HepG2 (cell line): ENCODE data around the gene PSMC3IP. TPM values are rescaled to one million over a fixed set of nuclear protein-coding genes. Genes with fewer than 3 reads are reported as not detected.

Experiments
- DNMT3B ChIP-seq: conservative IDR thresholded peaks from 2 replicates; pipeline ENCODE4 v1.6.1; 2016; ENCODE audit warnings: missing biosample characterization, control low read depth
- HDAC1 ChIP-seq: sonication (generic); formaldehyde crosslinking; IDR thresholded peaks from 2 replicates; pipeline ENCODE4 v1.5.1; 2020; ENCODE audit warnings: mild to moderate bottlenecking, missing genetic modification reagents
- HNRNPLL ChIP-seq: fragments of 200-400 bp; formaldehyde crosslinking; IDR thresholded peaks from 2 replicates; pipeline ENCODE4 v1.6.1; 2017; ENCODE audit warnings: mild to moderate bottlenecking, low read depth, low read length; ENCODE audit not compliant: poor library complexity, severe bottlenecking
- HOXA5 ChIP-seq: sonication (generic); formaldehyde crosslinking; IDR thresholded peaks from 2 replicates; pipeline ENCODE4 v1.4.0; 2020; ENCODE audit warnings: missing genetic modification reagents
- NAIF1 ChIP-seq: sonication (generic); formaldehyde crosslinking; IDR thresholded peaks from 2 replicates; pipeline ENCODE4 v1.5.0; 2020; ENCODE audit warnings: mild to moderate bottlenecking, missing genetic modification reagents, borderline replicate concordance
- ZNF124 ChIP-seq: sonication (generic); formaldehyde crosslinking; IDR thresholded peaks from 2 replicates; pipeline ENCODE4 v1.4.0; 2020; ENCODE audit warnings: missing genetic modification reagents
- ZNF274 ChIP-seq: sonication (generic); formaldehyde crosslinking; IDR thresholded peaks from 2 replicates; pipeline ENCODE4 v1.5.1; 2020; ENCODE audit warnings: mild to moderate bottlenecking, missing genetic modification reagents
- ZNF619 ChIP-seq: sonication (generic); formaldehyde crosslinking; IDR thresholded peaks from 2 replicates; pipeline ENCODE4 v1.4.0; 2020; ENCODE audit warnings: mild to moderate bottlenecking, missing genetic modification reagents
- ZNF670 ChIP-seq: sonication (generic); formaldehyde crosslinking; IDR thresholded peaks from 2 replicates; pipeline ENCODE4 v1.8.0; 2022; ENCODE audit warnings: mild to moderate bottlenecking, missing genetic modification reagents, borderline replicate concordance
- polyA plus RNA-seq, 8 experiments: library from polyadenylated mRNA; depleted of rRNA in 3 of 8; stranded (reverse) in 7 of 8; unstranded in 1 of 8; fragments of >200 nt; fragmentation: Illumina TruSeq in 4 of 8; extraction: Trizol in 4 of 8; gene quantifications; 2 replicates each; pipeline versions ENCODE4 v1.2.1 to v1.2.3, GENCODE V29; 2011 to 2016; ENCODE audit warnings: low read depth in 4 of 8, missing spikeins in 1 of 8, mixed read lengths in 1 of 8; ENCODE audit not compliant: insufficient read depth in 1 of 8
- total RNA-seq, 5 experiments: library from RNA; depleted of rRNA; stranded (reverse); fragments of >200 nt; fragmentation: Illumina TruSeq; extraction: Trizol; gene quantifications; 2 replicates each; pipeline ENCODE4 v1.2.3, GENCODE V29; 2016; ENCODE audit warnings: low read depth in 1 of 5
- TF ChIP-seq, protein P1 (sequence below): sonication (generic); formaldehyde crosslinking; IDR thresholded peaks from 2 replicates; pipeline ENCODE4 v1.4.0; 2020; ENCODE audit warnings: missing genetic modification reagents
- TF ChIP-seq, protein P2 (sequence below): sonication (generic); formaldehyde crosslinking; IDR thresholded peaks from 2 replicates; pipeline ENCODE4 v1.8.0; 2022; ENCODE audit warnings: missing genetic modification reagents, mild to moderate bottlenecking, moderate library complexity, borderline replicate concordance
- TF ChIP-seq, protein P3 (sequence below): sonication (generic); formaldehyde crosslinking; IDR thresholded peaks from one replicate; pipeline ENCODE4 v1.5.1; 2020; ENCODE audit warnings: mild to moderate bottlenecking, missing genetic modification reagents; ENCODE audit errors: not compliant biosample characterization
- TF ChIP-seq, protein P4 (sequence below): sonication (generic); formaldehyde crosslinking; IDR thresholded peaks from 2 replicates; pipeline ENCODE4 v1.4.0; 2020; ENCODE audit warnings: missing genetic modification reagents, borderline replicate concordance

Gene PSMC3IP
- total and polyA plus RNA-seq, 2 of the 13 experiments (the other 11 are each of a cell fraction or from before 2014, with no cell fraction given), result 6.5 to 22.4 TPM

DNA sequence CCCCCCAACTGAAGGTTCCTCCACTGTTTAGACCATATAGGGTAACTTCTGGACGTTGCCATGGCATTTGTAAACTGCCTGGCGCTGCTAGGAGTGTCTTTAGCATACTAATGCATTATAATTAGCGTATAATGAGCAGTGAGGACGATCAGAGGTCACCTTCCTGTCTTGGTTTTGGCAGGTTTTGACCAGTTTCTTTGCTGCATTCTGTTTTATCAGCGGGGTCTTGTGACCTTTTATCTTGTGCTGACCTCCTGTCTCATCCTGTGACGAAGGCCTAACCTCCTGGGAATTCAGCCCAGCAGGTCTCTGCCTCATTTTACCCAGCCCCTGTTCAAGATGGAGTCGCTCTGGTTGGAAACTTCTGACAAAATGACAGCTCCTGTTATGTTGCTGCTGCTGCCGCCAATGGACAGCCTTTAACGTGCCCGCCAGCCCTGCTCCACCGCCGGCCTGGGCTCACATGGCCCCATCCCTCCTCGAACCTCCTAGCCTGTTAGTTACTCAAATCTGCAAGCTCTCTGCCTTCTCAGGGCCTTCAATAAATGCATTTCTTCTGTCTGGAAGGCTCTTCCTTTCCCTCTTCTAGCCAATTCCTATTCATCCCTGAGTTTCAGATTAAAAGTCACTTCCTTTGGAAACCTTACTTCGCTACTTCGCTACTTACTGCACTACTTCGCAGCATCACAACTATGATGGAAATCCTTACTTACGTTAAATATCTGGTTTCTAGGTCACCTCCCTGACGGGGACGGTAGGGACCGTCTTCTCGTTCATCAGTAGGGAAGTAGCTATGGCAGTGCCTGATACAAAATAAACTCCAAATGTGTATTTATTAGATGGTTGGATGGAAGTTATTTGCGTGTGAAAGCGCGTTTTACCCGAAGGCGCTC, 42.1 kb downstream of the PSMC3IP start (continued):
- TF ChIP-seq ZNF619 (no peak), ZNF274 (CRISPR knock-in tag) (no peak; the same call in 1 of the 2 replicates), HNRNPLL (no peak), DNMT3B (peak; percentile 77), HOXA5 (no peak; the same call in 1 of the 2 replicates), NAIF1 (no peak), ZNF670 (CRISPR knock-in tag) (peak; percentile 94; the same call in 1 of the 2 replicates), ZNF124 (CRISPR knock-in tag) (peak; percentile 70; the same call in 1 of the 2 replicates), HDAC1 (no peak; the same call in none of the 2 replicates)
- TF ChIP-seq, protein P1, sequence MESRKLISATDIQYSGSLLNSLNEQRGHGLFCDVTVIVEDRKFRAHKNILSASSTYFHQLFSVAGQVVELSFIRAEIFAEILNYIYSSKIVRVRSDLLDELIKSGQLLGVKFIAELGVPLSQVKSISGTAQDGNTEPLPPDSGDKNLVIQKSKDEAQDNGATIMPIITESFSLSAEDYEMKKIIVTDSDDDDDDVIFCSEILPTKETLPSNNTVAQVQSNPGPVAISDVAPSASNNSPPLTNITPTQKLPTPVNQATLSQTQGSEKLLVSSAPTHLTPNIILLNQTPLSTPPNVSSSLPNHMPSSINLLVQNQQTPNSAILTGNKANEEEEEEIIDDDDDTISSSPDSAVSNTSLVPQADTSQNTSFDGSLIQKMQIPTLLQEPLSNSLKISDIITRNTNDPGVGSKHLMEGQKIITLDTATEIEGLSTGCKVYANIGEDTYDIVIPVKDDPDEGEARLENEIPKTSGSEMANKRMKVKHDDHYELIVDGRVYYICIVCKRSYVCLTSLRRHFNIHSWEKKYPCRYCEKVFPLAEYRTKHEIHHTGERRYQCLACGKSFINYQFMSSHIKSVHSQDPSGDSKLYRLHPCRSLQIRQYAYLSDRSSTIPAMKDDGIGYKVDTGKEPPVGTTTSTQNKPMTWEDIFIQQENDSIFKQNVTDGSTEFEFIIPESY (CRISPR knock-in tag), result peak; percentile 92
- TF ChIP-seq, protein P2, sequence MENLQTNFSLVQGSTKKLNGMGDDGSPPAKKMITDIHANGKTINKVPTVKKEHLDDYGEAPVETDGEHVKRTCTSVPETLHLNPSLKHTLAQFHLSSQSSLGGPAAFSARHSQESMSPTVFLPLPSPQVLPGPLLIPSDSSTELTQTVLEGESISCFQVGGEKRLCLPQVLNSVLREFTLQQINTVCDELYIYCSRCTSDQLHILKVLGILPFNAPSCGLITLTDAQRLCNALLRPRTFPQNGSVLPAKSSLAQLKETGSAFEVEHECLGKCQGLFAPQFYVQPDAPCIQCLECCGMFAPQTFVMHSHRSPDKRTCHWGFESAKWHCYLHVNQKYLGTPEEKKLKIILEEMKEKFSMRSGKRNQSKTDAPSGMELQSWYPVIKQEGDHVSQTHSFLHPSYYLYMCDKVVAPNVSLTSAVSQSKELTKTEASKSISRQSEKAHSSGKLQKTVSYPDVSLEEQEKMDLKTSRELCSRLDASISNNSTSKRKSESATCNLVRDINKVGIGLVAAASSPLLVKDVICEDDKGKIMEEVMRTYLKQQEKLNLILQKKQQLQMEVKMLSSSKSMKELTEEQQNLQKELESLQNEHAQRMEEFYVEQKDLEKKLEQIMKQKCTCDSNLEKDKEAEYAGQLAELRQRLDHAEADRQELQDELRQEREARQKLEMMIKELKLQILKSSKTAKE (CRISPR knock-in tag), result peak; percentile 45; the same call in 1 of the 2 replicates
- TF ChIP-seq, protein P3, sequence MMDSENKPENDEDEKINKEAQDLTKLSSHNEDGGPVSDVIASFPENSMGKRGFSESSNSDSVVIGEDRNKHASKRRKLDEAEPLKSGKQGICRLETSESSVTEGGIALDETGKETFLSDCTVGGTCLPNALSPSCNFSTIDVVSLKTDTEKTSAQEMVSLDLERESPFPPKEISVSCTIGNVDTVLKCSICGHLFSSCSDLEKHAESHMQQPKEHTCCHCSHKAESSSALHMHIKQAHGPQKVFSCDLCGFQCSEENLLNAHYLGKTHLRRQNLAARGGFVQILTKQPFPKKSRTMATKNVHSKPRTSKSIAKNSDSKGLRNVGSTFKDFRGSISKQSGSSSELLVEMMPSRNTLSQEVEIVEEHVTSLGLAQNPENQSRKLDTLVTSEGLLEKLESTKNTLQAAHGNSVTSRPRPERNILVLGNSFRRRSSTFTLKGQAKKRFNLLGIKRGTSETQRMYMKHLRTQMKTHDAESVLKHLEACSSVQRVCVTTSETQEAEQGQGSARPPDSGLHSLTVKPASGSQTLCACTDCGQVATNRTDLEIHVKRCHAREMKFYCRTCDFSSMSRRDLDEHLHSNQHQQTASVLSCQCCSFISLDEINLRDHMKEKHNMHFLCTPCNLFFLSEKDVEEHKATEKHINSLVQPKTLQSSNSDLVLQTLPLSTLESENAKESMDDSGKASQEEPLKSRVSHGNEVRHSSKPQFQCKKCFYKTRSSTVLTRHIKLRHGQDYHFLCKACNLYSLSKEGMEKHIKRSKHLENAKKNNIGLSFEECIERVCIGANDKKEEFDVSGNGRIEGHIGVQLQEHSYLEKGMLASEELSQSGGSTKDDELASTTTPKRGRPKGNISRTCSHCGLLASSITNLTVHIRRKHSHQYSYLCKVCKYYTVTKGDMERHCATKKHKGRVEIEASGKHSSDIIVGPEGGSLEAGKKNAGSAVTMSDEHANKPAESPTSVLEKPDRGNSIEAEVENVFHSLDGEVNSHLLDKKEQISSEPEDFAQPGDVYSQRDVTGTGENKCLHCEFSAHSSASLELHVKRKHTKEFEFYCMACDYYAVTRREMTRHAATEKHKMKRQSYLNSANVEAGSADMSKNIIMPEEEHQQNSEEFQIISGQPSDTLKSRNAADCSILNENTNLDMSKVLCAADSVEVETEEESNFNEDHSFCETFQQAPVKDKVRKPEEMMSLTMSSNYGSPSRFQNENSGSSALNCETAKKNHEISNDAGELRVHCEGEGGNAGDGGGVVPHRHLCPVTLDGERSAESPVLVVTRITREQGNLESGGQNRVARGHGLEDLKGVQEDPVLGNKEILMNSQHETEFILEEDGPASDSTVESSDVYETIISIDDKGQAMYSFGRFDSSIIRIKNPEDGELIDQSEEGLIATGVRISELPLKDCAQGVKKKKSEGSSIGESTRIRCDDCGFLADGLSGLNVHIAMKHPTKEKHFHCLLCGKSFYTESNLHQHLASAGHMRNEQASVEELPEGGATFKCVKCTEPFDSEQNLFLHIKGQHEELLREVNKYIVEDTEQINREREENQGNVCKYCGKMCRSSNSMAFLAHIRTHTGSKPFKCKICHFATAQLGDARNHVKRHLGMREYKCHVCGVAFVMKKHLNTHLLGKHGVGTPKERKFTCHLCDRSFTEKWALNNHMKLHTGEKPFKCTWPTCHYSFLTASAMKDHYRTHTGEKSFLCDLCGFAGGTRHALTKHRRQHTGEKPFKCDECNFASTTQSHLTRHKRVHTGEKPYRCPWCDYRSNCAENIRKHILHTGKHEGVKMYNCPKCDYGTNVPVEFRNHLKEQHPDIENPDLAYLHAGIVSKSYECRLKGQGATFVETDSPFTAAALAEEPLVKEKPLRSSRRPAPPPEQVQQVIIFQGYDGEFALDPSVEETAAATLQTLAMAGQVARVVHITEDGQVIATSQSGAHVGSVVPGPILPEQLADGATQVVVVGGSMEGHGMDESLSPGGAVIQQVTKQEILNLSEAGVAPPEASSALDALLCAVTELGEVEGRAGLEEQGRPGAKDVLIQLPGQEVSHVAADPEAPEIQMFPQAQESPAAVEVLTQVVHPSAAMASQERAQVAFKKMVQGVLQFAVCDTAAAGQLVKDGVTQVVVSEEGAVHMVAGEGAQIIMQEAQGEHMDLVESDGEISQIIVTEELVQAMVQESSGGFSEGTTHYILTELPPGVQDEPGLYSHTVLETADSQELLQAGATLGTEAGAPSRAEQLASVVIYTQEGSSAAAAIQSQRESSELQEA (CRISPR knock-in tag), result peak; percentile 32
- TF ChIP-seq, protein P4, sequence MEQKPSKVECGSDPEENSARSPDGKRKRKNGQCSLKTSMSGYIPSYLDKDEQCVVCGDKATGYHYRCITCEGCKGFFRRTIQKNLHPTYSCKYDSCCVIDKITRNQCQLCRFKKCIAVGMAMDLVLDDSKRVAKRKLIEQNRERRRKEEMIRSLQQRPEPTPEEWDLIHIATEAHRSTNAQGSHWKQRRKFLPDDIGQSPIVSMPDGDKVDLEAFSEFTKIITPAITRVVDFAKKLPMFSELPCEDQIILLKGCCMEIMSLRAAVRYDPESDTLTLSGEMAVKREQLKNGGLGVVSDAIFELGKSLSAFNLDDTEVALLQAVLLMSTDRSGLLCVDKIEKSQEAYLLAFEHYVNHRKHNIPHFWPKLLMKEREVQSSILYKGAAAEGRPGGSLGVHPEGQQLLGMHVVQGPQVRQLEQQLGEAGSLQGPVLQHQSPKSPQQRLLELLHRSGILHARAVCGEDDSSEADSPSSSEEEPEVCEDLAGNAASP (CRISPR knock-in tag), result no peak; the same call in 1 of the 2 replicates
